ENCODE results near the gene JUNB.
"Not testable (repeated sequence)": the region's sequence is repeated elsewhere in the genome, so short reads cannot be mapped to it uniquely, and the experiment has no call there.

JUNB gene

GRCh38 chr19:12789098-12789903, 2.0 kb upstream of the JUNB start:
- DNase-seq (ENCODE audit: low read depth) = no peak

DNA sequence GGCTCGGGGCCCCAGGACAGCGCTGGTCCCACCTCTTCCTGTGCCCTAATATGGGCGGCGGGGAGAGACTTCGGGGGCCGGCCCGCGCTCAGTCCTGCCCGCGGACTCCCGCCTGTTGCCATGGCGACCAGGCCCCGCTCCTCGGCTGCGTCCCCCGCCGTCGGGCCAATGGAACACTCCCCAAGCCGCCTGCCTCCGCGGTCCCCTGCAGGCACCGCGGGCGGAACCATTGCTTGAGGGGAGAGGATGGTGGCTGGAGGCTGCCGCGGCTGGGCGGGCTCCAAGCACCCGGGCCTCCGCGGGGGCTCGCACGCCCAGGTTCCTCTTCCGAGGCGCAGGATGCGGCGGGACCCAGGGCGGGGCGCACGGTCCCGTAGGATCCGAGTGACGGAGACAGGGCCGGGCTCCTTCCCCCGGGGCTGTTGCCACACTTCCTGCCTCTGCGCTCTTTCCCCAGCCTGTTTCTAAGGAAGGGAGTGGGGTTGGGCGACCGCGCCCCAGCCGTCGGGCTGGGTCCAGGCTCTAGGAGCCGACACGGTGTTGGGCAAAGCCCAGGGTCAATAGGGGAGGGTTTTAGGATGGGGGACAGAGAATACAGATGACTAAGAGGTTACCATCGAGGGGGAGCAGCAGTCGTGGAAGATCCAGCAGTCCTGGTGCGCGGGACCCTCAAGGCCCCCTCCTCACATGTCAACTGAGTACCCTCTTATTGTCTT, 1.2 kb upstream of the JUNB start:
- DNase-seq (ENCODE audit: low read depth) = peak; percentile 97

GRCh38 chr19:12790628-12791344, 500 bp upstream of the JUNB start:
- no peak for DNase-seq (ENCODE audit: low read depth)

- DNase-seq (ENCODE audit: low read depth) = peak; percentile 67
Measured at GRCh38 chr19:12792051-12792852, 966 bp downstream of the JUNB start.

- DNase-seq (ENCODE audit: low read depth) = no peak
Measured at GRCh38 chr19:12792853-12793289, 1.6 kb downstream of the JUNB start.

- peak; percentile 94 for DNase-seq (ENCODE audit: low read depth)
Measured at GRCh38 chr19:12793290-12794195, 2.3 kb downstream of the JUNB start.

GRCh38 chr19:12794196-12794941, 3.1 kb downstream of the JUNB start:
- DNase-seq (ENCODE audit: low read depth) = no peak

DNA sequence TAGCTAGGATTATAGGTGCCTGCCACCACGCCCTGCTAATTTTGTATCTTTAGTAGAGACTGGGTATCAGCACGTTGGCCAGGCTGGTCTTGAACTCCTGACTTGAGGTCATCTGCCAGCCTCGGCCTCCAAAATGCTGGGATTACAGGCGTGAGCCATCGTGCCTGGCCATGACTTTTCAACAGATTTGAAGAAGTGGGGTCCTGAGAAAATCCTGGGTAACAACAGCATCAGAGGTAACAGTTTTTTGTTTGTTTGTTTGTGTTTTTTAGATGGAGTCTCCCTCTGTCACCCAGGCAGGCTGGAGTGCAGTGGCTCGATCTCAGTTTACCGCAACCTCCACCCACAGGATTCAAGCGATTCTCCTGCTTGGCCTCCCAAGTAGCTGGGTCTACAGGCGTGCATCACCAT, 3.7 kb downstream of the JUNB start:
- no peak for DNase-seq (ENCODE audit: low read depth)

DNA sequence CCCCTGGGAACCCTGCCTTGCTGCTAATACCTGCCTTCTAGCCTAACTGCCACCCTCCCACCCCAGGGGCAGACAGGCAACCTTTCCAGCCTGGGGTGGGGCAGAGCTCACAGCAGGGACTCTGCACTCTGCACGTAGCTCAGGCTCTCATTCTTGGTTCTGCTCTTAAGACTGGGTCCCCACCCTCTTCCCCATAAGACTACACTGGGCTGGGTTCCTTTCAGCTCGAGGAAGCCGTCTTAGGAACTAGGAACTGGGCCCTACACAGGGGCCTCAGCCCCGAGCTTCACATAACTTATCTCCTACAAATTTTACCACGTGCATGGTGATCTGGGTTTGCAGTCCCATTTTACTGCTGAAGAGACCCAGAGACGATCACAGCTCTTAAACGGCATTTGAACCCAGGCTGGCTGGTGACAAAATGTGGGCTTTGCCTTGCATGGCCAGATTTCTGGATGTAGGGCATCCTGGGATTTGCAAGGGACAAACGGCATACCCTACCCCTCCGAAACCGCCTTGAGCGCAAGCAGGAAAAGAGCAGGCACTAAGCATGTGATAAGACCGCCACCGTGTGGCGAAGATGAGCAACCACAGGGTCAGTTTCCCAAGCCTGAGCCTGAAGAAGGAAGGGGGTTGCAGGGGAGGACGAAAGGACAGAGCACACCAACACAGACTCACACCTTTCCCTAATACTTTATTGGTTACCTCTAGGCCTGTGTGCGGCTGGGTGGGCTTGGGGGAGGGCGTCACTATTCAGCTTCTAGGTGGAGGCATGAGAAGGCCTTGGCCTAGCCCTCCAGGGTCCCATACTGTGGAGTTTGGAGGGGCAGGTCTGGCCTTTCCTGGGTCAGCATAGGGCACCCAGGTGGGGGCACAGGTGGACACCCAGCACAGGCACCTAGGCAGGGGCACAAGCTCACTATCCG, 5.1 kb downstream of the JUNB start:
- DNase-seq (ENCODE audit: low read depth) = peak; percentile 80

DNA sequence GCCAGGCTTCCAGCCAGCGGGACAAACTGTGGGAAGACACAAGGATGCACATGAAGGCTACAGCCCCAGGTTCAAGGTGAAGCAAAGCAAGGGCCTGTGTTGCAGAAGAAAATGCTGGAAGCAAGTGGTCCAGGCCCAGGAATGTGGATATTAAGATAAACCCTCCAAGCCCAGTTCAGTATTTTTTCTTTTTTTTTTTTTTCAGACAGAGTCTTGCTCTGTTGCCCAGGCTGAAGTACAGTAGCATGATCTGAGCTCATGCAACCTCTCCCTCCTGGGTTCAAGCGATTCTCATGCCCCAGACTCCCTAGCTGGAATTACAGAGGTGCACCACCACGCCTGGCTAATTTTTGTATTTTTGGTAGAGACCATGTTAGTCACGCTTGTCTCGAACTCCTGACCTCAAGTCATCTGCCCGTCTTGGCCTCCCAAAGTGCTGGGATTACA, 5.9 kb downstream of the JUNB start:
- no peak for DNase-seq (ENCODE audit: low read depth)

GRCh38 chr19:12797607-12798006, 6.3 kb downstream of the JUNB start:
- DNase-seq (ENCODE audit: low read depth) = not testable (repeated sequence)

GRCh38 chr19:12799742-12800465, 8.6 kb downstream of the JUNB start:
- DNase-seq (ENCODE audit: low read depth) = no peak

- DNase-seq (ENCODE audit: low read depth) = no peak
Measured at GRCh38 chr19:12800466-12800770, 9.1 kb downstream of the JUNB start.

- DNase-seq (ENCODE audit: low read depth) = peak; percentile 30
Measured at GRCh38 chr19:12800923-12801465, 9.7 kb downstream of the JUNB start.

DNA sequence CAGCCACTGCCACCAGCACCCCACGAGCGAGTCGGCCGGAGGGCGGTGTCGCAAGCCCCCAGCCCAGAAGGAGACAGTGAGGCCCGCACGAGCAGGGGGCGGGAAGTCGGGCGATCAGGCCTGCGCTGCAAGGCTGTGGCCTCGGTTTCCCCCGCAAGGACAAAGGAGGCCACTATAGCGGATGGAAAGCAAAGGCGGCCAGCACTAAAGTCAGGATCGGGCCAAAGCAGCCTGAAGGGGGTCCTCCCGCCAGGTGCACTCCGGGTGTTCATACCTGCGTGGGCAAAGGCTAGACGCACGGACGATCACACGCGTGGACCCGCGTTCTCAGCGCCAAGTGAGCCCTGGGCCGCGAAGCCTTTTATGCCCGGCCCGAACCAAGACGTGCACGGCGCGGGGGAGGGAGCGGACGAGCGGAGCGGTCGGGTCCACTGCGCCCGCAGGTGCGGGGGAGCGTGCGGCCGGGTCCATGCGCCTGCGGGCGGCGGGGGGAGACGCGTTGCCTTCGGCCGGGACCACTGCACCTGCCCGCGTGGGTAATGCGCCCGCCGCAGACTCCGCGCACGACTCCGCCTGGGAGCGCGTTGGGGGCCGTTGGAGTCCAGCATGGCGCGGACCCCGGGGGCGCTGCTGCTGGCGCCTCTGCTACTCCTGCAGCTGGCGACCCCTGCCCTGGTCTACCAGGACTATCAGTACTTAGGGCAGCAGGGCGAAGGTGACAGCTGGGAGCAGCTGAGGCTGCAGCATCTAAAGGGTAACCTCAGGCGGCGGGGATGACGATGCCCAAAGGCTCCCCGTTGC, 10.4 kb downstream of the JUNB start, which contains the start of the genes PRDX2 and THSD8:
PRDX2 (minus strand) TSS at position 335 of the 801 bp plus-strand sequence. CDS start 539 bp downstream, outside the sequence.
THSD8 (plus strand) TSS at position 604 of the 801 bp plus-strand sequence; CDS start at position 607, 3 bp downstream.
- DNase-seq (ENCODE audit: low read depth) = peak; percentile 66

GRCh38 chr19:12802267-12803106, 11.2 kb downstream of the JUNB start:
- DNase-seq (ENCODE audit: low read depth) = no peak
